Neural cell (in vitro differentiated cells): ENCODE data around the gene ANGPTL8. TPM values are rescaled to one million over a fixed set of nuclear protein-coding genes. Genes with fewer than 3 reads are reported as not detected.

Experiments used
- H2AFZ ChIP-seq: fragments of 200-600, 300-800 bp; sonication (generic), shearing (Covaris generic); 2 replicates; pipeline ENCODE4 v1.6.0; 2014; ENCODE audit warnings: low read depth, mild to moderate bottlenecking, antibody characterized with exemption, low read length, moderate library complexity
- H3F3A ChIP-seq: fragments of 200-600 bp; shearing (Covaris generic); 2 replicates; pipeline ENCODE4 v1.6.1; 2016; ENCODE audit warnings: mild to moderate bottlenecking, moderate library complexity, mixed read lengths, antibody characterized with exemption, low read length; ENCODE audit not compliant: insufficient read depth, poor library complexity, severe bottlenecking
- H3K27ac ChIP-seq: fragments of 200-600, 300-800 bp; sonication (generic), shearing (Covaris generic); 2 replicates; pipeline ENCODE4 v1.5.1; 2014; ENCODE audit warnings: mild to moderate bottlenecking, low read length, moderate library complexity
- H3K27me3 ChIP-seq: fragments of 300-800, 200-600 bp; sonication (generic), shearing (Covaris generic); 2 replicates; pipeline ENCODE4 v1.6.0; 2014; ENCODE audit warnings: mild to moderate bottlenecking, low read depth, low read length, moderate library complexity; ENCODE audit not compliant: insufficient read depth
- H3K36me3 ChIP-seq: fragments of 300-800, 200-600 bp; sonication (generic), shearing (Covaris generic); 2 replicates; pipeline ENCODE4 v1.5.1; 2014; ENCODE audit warnings: mild to moderate bottlenecking, antibody characterized with exemption, low read length, moderate library complexity; ENCODE audit not compliant: insufficient read depth
- H3K4me2 ChIP-seq: fragments of 300-800, 200-600 bp; sonication (generic), shearing (Covaris generic); 2 replicates; pipeline ENCODE4 v1.6.0; 2014; ENCODE audit warnings: mild to moderate bottlenecking, low read length
- H3K4me3 ChIP-seq: fragments of 300-800, 200-600 bp; sonication (generic), shearing (Covaris generic); 2 replicates; pipeline ENCODE4 v1.5.1; 2014; ENCODE audit warnings: mild to moderate bottlenecking, low read length, moderate library complexity
- H3K79me2 ChIP-seq: fragments of 200-600 bp; shearing (Covaris generic); replicated peaks from 2 replicates; pipeline ENCODE4 v1.6.0; 2014; ENCODE audit warnings: mild to moderate bottlenecking, low read length, moderate library complexity; ENCODE audit not compliant: insufficient read depth
- H3K9ac ChIP-seq: fragments of 300-800, 200-600 bp; sonication (generic), shearing (Covaris generic); 2 replicates; pipeline ENCODE4 v1.6.1; 2016; ENCODE audit warnings: mild to moderate bottlenecking, low read length, mixed read lengths
- H3K9me2 ChIP-seq: fragments of 200-600 bp; shearing (Covaris generic); 2 replicates; pipeline ENCODE4 v1.6.1; 2016; ENCODE audit warnings: mild to moderate bottlenecking, low read length, mixed read lengths; ENCODE audit not compliant: insufficient read depth
- H3K9me3 ChIP-seq: fragments of 200-600, 300-800 bp; sonication (generic), shearing (Covaris generic); 2 replicates; pipeline ENCODE4 v1.6.1; 2016; ENCODE audit warnings: mild to moderate bottlenecking, mixed run types, low read length, moderate library complexity, mixed read lengths
- H4K20me1 ChIP-seq: fragments of 200-600 bp; shearing (Covaris generic); 2 replicates; pipeline ENCODE4 v1.6.1; 2016; ENCODE audit warnings: mild to moderate bottlenecking, mixed run types; ENCODE audit not compliant: insufficient read depth
- CTCF ChIP-seq: fragments of 450-650 bp; IDR thresholded peaks from 2 replicates; pipeline ENCODE4 v1.5.1; 2014; ENCODE audit warnings: antibody characterized with exemption, mild to moderate bottlenecking, moderate library complexity; ENCODE audit not compliant: poor library complexity, severe bottlenecking
- EZH2 ChIP-seq: fragments of 200-600, 300-800 bp; shearing (Covaris generic), sonication (generic); IDR thresholded peaks from 2 replicates; pipeline ENCODE4 v1.6.1; 2014; ENCODE audit warnings: antibody characterized with exemption, low read length, borderline replicate concordance, mild to moderate bottlenecking; ENCODE audit not compliant: insufficient read depth, poor library complexity, severe bottlenecking
- POLR2AphosphoS5 ChIP-seq: IDR thresholded peaks from 2 replicates; pipeline ENCODE4 v1.6.1; 2012
- SMC3 ChIP-seq: fragments of 450-650 bp; conservative IDR thresholded peaks from 2 replicates; pipeline ENCODE4 v1.6.1; 2014; ENCODE audit warnings: antibody characterized with exemption, mild to moderate bottlenecking, moderate library complexity; ENCODE audit not compliant: poor library complexity
- polyA plus RNA-seq: library from polyadenylated mRNA; depleted of rRNA; stranded (reverse); fragments of >200 nt; gene quantifications from 2 replicates; pipeline ENCODE4 v1.2.3, GENCODE V29; 2014
- TF ChIP-seq, protein P1 (sequence below): IDR thresholded peaks from 2 replicates; pipeline ENCODE4 v1.6.1; 2012; ENCODE audit warnings: borderline replicate concordance

ANGPTL8 gene
- polyA plus RNA-seq, 1 donor from 2014 or later, result not detected

DNA sequence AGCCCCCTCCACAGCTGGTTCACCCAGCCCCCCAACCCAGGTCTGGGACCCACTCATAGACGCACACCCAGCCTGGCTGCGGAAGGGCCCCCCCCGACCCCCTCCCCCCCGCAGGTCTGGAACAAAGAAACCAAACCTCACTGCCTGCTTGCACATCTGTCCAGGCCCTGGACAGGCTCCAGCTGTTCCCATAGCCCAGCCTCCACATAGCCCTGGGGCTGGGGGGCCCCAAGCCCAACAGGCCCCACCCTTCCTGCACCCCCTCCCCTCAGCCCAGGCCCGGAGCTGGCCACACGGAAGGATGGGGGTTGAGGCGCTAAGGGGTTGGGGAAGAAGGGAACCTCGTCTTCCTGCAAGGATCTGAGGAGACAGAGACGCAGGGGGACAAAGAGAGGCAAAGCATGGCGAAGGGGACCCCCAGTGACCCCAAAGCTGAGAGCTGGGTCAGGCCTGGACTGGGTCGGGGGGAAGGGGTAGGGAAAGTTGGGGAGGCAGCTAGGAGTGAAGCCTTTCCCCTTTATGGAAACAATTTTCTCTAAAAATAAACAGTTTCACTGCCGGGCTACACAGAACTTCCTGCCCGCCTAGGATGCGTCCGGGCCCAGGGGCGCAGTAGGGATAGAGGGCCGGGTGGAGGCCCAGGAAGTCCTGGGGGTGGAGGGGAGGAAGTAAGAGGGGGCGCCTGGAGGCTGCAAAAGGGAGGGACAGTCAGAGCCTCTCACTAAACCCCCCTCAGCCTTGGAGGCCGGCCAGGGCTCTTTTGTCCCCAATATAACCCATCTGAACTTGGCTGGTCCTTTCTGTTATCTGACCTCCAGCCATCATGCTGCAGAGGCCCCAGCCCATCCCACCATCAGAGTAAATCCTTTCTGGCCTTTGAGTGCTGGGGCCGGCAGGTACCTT, 44.5 kb upstream of the ANGPTL8 start:
- no peaks in the 10 kb centered on the region for H3K79me2 ChIP-seq
- no peaks in the 10 kb centered on the region for H3F3A ChIP-seq
- H3K4me3 ChIP-seq, result no peak overlapping the region
- H3K36me3 ChIP-seq, result no peaks in the 10 kb centered on the region
- H4K20me1 ChIP-seq, result no peaks in the 10 kb centered on the region
- no peaks in the 10 kb centered on the region for H3K9me2 ChIP-seq
- H3K27ac ChIP-seq, result no peak overlapping the region
- no peak overlapping the region for H3K4me2 ChIP-seq
- no peak overlapping the region for H3K9ac ChIP-seq
- peaks cover 10% of the 10 kb centered on the region for H3K27me3 ChIP-seq
- no peaks in the 10 kb centered on the region for H3K9me3 ChIP-seq
- no peak overlapping the region for H2AFZ ChIP-seq
- TF ChIP-seq EZH2 (no peak), CTCF (no peak), SMC3 (no peak), POLR2AphosphoS5 (no peak)
- TF ChIP-seq, protein P1, sequence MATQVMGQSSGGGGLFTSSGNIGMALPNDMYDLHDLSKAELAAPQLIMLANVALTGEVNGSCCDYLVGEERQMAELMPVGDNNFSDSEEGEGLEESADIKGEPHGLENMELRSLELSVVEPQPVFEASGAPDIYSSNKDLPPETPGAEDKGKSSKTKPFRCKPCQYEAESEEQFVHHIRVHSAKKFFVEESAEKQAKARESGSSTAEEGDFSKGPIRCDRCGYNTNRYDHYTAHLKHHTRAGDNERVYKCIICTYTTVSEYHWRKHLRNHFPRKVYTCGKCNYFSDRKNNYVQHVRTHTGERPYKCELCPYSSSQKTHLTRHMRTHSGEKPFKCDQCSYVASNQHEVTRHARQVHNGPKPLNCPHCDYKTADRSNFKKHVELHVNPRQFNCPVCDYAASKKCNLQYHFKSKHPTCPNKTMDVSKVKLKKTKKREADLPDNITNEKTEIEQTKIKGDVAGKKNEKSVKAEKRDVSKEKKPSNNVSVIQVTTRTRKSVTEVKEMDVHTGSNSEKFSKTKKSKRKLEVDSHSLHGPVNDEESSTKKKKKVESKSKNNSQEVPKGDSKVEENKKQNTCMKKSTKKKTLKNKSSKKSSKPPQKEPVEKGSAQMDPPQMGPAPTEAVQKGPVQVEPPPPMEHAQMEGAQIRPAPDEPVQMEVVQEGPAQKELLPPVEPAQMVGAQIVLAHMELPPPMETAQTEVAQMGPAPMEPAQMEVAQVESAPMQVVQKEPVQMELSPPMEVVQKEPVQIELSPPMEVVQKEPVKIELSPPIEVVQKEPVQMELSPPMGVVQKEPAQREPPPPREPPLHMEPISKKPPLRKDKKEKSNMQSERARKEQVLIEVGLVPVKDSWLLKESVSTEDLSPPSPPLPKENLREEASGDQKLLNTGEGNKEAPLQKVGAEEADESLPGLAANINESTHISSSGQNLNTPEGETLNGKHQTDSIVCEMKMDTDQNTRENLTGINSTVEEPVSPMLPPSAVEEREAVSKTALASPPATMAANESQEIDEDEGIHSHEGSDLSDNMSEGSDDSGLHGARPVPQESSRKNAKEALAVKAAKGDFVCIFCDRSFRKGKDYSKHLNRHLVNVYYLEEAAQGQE, result no peak

DNA sequence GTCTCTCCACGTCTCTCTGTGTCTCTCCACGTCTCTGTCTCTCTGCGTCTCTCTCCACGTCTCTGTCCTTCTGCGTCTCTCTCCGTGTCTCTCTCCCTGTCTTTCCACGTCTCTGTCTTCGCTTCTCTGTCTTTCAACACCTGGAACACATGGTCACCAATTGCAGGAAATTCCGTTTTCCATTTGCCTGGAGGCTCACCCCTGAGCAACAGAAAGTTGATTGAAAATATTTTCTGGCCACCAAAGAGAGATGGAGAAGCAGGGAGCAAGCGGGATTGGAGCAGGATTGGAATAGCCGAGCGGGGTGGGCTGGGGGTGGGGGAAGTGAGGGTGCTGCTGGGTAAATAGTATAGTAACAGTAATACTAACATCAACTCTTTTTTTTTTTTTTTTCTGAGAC, 43.7 kb upstream of the ANGPTL8 start:
- peaks cover 10% of the 10 kb centered on the region for H3K27me3 ChIP-seq
- no peak overlapping the region for H3K9ac ChIP-seq
- H3K9me2 ChIP-seq, result no peaks in the 10 kb centered on the region
- no peak overlapping the region for H2AFZ ChIP-seq
- TF ChIP-seq, protein P1, result no peak
- no peaks in the 10 kb centered on the region for H3K9me3 ChIP-seq
- H4K20me1 ChIP-seq, result no peaks in the 10 kb centered on the region
- H3K27ac ChIP-seq, result no peak overlapping the region
- no peak overlapping the region for H3K4me3 ChIP-seq
- H3K36me3 ChIP-seq, result no peaks in the 10 kb centered on the region
- H3F3A ChIP-seq, result no peaks in the 10 kb centered on the region
- no peaks in the 10 kb centered on the region for H3K79me2 ChIP-seq
- no peak overlapping the region for H3K4me2 ChIP-seq
